ENCODE data around the gene CORIN.

DNA sequence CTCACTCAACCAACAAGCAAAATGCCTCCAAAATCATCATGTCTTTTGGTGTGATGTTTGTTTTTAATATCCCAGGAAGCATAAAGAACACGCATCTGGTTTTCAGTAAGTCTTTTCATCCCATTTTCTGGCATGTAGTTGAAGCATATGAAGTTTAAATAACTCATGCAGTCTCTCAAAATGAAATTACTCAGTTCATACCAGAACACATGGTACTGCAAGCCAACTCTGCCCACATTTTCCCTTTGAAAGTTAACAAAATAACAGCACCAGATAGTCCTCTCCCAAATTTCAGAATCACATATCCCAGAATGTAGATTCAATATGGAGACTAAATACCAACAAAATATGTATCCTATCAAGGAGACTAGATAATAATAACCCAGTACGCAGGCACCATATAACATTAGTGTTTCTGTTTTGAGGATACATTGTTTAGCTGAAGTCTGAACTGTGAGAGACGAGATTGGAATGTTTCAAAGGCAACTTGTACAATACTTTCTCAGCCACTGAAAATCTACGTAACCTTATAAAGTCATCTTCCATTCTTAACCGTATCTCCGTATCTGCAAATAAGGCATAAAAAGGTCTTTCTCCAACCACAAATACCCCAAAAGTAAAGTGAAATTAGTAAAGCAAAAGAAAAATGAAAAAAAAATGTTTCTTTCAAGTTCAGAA is 23.1 kb downstream of the CORIN start:
- TF ChIP-seq MTA3 (IDR thresholded peaks at IDR 0.05; ENCODE audit: borderline replicate concordance, low read length) (no peak), SUZ12 (IDR thresholded peaks at IDR 0.05; ENCODE audit: unreplicated experiment) (no peak), EZH2 (IDR thresholded peaks at IDR 0.05; ENCODE audit: borderline replicate concordance, control insufficient read depth, low read depth, low read length) (no peak), USF2 (IDR thresholded peaks at IDR 0.05; ENCODE audit: borderline replicate concordance, low read depth, low read length) (no peak), NRF1 (conservative IDR thresholded peaks at IDR 0.05; ENCODE audit: low read depth, low read length) (no peak), HDAC2 (IDR thresholded peaks at IDR 0.05) (no peak)
- TF ChIP-seq, protein P1, sequence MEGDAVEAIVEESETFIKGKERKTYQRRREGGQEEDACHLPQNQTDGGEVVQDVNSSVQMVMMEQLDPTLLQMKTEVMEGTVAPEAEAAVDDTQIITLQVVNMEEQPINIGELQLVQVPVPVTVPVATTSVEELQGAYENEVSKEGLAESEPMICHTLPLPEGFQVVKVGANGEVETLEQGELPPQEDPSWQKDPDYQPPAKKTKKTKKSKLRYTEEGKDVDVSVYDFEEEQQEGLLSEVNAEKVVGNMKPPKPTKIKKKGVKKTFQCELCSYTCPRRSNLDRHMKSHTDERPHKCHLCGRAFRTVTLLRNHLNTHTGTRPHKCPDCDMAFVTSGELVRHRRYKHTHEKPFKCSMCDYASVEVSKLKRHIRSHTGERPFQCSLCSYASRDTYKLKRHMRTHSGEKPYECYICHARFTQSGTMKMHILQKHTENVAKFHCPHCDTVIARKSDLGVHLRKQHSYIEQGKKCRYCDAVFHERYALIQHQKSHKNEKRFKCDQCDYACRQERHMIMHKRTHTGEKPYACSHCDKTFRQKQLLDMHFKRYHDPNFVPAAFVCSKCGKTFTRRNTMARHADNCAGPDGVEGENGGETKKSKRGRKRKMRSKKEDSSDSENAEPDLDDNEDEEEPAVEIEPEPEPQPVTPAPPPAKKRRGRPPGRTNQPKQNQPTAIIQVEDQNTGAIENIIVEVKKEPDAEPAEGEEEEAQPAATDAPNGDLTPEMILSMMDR (IDR thresholded peaks at IDR 0.05 in 2 of 3, conservative IDR thresholded peaks at IDR 0.05 in 1 of 3; ENCODE audit: control insufficient read depth in 2 of 3, extremely low read depth in 1 of 3, insufficient read depth in 1 of 3, low read depth in 3 of 3, low read length in 3 of 3), result no peak

Data from GM12878 (cell line).